Liver (tissue), 9 donors: Measurements from ENCODE around the gene STX1A. TPM values are rescaled to one million over a fixed set of nuclear protein-coding genes. Genes with fewer than 3 reads are reported as not detected.

Experiments
- DNase-seq: peaks from one replicate; pipeline ENCODE4 v3.0.0-alpha.2; 2017; ENCODE audit warnings: low spot score
- H3K27ac ChIP-seq, 2 donors: one replicate each; pipeline ENCODE4 v1.7.0; 2013; ENCODE audit warnings: inconsistent platforms in 2 of 2, low read length in 2 of 2, control low read depth in 1 of 2, low read depth in 1 of 2, mild to moderate bottlenecking in 1 of 2
- H3K27me3 ChIP-seq, 4 donors: one replicate each; pipeline versions ENCODE4 v1.6.1 to v1.7.0; 2013; ENCODE audit warnings: low read length in 3 of 4, inconsistent platforms in 1 of 4, mild to moderate bottlenecking in 1 of 4, moderate library complexity in 1 of 4; ENCODE audit not compliant: control insufficient read depth in 4 of 4, insufficient read depth in 4 of 4
- H3K36me3 ChIP-seq, 4 donors: one replicate each; pipeline versions ENCODE4 v1.6.1 to v1.7.0; 2013; ENCODE audit warnings: low read length in 3 of 4, mild to moderate bottlenecking in 3 of 4, low read depth in 1 of 4, moderate library complexity in 1 of 4; ENCODE audit not compliant: control insufficient read depth in 4 of 4, insufficient read depth in 3 of 4
- H3K4me1 ChIP-seq, 4 donors: one replicate each; pipeline versions ENCODE4 v1.6.1 to v1.7.0; 2013; ENCODE audit warnings: low read length in 3 of 4, mild to moderate bottlenecking in 3 of 4, moderate library complexity in 1 of 4; ENCODE audit not compliant: control insufficient read depth in 4 of 4, insufficient read depth in 4 of 4
- H3K4me3 ChIP-seq, 3 donors: one replicate each; pipeline versions ENCODE4 v1.6.1 to v1.7.0; 2013; ENCODE audit warnings: low read length in 3 of 3, control low read depth in 1 of 3, low read depth in 1 of 3, mild to moderate bottlenecking in 1 of 3
- H3K9ac ChIP-seq, 2 donors: one replicate each; pipeline ENCODE4 v1.7.0; 2013; ENCODE audit warnings: low read length in 2 of 2, mild to moderate bottlenecking in 2 of 2, moderate library complexity in 2 of 2, control low read depth in 1 of 2, low read depth in 1 of 2
- H3K9me3 ChIP-seq, 4 donors: one replicate each; pipeline versions ENCODE4 v1.6.1 to v1.7.0; 2013; ENCODE audit warnings: low read length in 3 of 4; ENCODE audit not compliant: control insufficient read depth in 4 of 4
- EGR1 ChIP-seq, 2 donors: IDR thresholded peaks; 2 replicates each; pipeline ENCODE4 v1.6.1; 2016 to 2018; ENCODE audit warnings: antibody characterized with exemption in 2 of 2, low read depth in 2 of 2
- FOXA1 ChIP-seq: IDR thresholded peaks from 2 replicates; pipeline ENCODE4 v1.6.1; 2016; ENCODE audit warnings: antibody characterized with exemption
- FOXA2 ChIP-seq: IDR thresholded peaks from 2 replicates; pipeline ENCODE4 v1.6.1; 2016; ENCODE audit warnings: antibody characterized with exemption
- GABPA ChIP-seq, 2 donors: IDR thresholded peaks in 1 of 2; conservative IDR thresholded peaks in 1 of 2; 2 replicates each; pipeline ENCODE4 v1.6.1; 2016; ENCODE audit warnings: antibody characterized with exemption in 2 of 2, mild to moderate bottlenecking in 1 of 2, moderate library complexity in 1 of 2
- JUND ChIP-seq, 2 donors: IDR thresholded peaks; 2 replicates each; pipeline ENCODE4 v1.6.1; 2016; ENCODE audit warnings: antibody characterized with exemption in 2 of 2
- NR2F2 ChIP-seq: IDR thresholded peaks from 2 replicates; pipeline ENCODE4 v1.6.1; 2016; ENCODE audit warnings: antibody characterized with exemption
- RAD21 ChIP-seq, 2 donors: IDR thresholded peaks; 2 replicates each; pipeline ENCODE4 v1.6.1; 2016; ENCODE audit warnings: antibody characterized with exemption in 2 of 2, mild to moderate bottlenecking in 2 of 2
- RXRA ChIP-seq, 2 donors: IDR thresholded peaks; 2 replicates each; pipeline ENCODE4 v1.6.1; 2017 to 2018; ENCODE audit warnings: antibody characterized with exemption in 2 of 2, mild to moderate bottlenecking in 1 of 2
- SP1 ChIP-seq: IDR thresholded peaks from 2 replicates; pipeline ENCODE4 v1.6.1; 2018; ENCODE audit warnings: antibody characterized with exemption, mild to moderate bottlenecking
- TAF1 ChIP-seq: conservative IDR thresholded peaks from 2 replicates; pipeline ENCODE4 v1.6.1; 2016; ENCODE audit warnings: antibody characterized with exemption, mild to moderate bottlenecking
- YY1 ChIP-seq: IDR thresholded peaks from 2 replicates; pipeline ENCODE4 v1.6.1; 2016; ENCODE audit warnings: antibody characterized with exemption, mild to moderate bottlenecking
- WGBS: extraction: QIAGEN DNeasy Blood & Tissue Kit; methylation state at CpG from one replicate; pipeline ENCODE4 v1.1.7; 2013; 5-methylcytosine and 5-hydroxymethylcytosine counted together
- polyA plus RNA-seq, 2 donors: library from polyadenylated mRNA; stranded (reverse) in 1 of 2; unstranded in 1 of 2; fragments of 200-250 nt in 1 of 2; fragments of >200 nt in 1 of 2; fragmentation: Nextera tagmentation in 1 of 2; extraction: Ambion mirVana in 1 of 2; gene quantifications; one replicate each; pipeline versions ENCODE4 v1.2.1 to v1.2.3, GENCODE V29; 2013 to 2015
- total RNA-seq, 2 donors: library from RNA; depleted of rRNA; stranded (reverse); fragments of >200 nt; gene quantifications; one replicate each; pipeline ENCODE4 v1.2.3, GENCODE V29; 2014
- TF ChIP-seq, protein P1 (sequence below): fragments of 150-350 bp; IDR thresholded peaks from 2 replicates; pipeline ENCODE4 v1.5.1; 2017; ENCODE audit warnings: improper control_type of control experiment, low read depth, low read length; ENCODE audit not compliant: missing input control
- TF ChIP-seq, protein P2 (sequence below): IDR thresholded peaks from 2 replicates; pipeline ENCODE4 v1.6.1; 2016; ENCODE audit warnings: antibody characterized with exemption
- TF ChIP-seq, protein P3 (sequence below): IDR thresholded peaks from 2 replicates; pipeline ENCODE4 v1.6.1; 2016; ENCODE audit warnings: antibody characterized with exemption, mild to moderate bottlenecking
- TF ChIP-seq, protein P4 (sequence below): IDR thresholded peaks from 2 replicates; pipeline ENCODE4 v1.6.1; 2016; ENCODE audit warnings: antibody characterized with exemption
- TF ChIP-seq, protein P5 (sequence below): IDR thresholded peaks from 2 replicates; pipeline ENCODE4 v1.6.1; 2016; ENCODE audit warnings: antibody characterized with exemption
- donor health status: healthy.
- donor health status: healthy.
- donor health status: healthy.
- donor health status: healthy.
- donor health status: healthy.

STX1A gene
- total and polyA plus RNA-seq, 4 donors, result 0.49 to 1.9 (median 1.1) TPM

DNA sequence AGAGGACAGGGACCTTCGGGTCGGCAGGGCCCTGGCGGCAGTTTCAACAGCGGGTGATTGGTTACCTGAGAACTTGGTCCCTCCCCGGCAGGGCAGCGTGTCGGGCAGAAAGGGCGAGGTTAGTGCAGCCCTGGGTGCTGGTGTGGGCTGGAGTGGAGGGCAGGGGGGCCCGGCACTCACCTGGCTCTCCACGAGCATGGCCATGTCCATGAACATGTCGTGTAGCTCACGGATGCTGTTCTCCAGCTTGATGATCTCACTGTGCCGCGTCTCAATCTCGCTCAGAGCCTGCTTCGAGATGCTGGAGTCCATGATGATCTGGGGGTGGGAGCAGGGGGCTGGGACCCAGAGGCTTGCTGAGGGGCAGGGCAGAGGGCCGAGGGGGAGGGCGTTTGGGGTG is 16.8 kb downstream of the STX1A start:
- no peak overlapping the region for H3K9ac ChIP-seq
- no peak overlapping the region for H3K27ac ChIP-seq
- no peak for DNase-seq
- TF ChIP-seq SP1 (no peak), RXRA (IDR thresholded peaks at IDR 0.05) (no peak), YY1 (no peak), FOXA2 (no peak)
- TF ChIP-seq, protein P1, sequence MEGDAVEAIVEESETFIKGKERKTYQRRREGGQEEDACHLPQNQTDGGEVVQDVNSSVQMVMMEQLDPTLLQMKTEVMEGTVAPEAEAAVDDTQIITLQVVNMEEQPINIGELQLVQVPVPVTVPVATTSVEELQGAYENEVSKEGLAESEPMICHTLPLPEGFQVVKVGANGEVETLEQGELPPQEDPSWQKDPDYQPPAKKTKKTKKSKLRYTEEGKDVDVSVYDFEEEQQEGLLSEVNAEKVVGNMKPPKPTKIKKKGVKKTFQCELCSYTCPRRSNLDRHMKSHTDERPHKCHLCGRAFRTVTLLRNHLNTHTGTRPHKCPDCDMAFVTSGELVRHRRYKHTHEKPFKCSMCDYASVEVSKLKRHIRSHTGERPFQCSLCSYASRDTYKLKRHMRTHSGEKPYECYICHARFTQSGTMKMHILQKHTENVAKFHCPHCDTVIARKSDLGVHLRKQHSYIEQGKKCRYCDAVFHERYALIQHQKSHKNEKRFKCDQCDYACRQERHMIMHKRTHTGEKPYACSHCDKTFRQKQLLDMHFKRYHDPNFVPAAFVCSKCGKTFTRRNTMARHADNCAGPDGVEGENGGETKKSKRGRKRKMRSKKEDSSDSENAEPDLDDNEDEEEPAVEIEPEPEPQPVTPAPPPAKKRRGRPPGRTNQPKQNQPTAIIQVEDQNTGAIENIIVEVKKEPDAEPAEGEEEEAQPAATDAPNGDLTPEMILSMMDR, result no peak
- TF ChIP-seq, protein P2, sequence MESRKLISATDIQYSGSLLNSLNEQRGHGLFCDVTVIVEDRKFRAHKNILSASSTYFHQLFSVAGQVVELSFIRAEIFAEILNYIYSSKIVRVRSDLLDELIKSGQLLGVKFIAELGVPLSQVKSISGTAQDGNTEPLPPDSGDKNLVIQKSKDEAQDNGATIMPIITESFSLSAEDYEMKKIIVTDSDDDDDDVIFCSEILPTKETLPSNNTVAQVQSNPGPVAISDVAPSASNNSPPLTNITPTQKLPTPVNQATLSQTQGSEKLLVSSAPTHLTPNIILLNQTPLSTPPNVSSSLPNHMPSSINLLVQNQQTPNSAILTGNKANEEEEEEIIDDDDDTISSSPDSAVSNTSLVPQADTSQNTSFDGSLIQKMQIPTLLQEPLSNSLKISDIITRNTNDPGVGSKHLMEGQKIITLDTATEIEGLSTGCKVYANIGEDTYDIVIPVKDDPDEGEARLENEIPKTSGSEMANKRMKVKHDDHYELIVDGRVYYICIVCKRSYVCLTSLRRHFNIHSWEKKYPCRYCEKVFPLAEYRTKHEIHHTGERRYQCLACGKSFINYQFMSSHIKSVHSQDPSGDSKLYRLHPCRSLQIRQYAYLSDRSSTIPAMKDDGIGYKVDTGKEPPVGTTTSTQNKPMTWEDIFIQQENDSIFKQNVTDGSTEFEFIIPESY, result no peak
- WGBS, result 95% methylated on average over 18 of the region's 18 CpGs
- no peaks in the 10 kb centered on the region for H3K27me3 ChIP-seq
- no peaks in the 10 kb centered on the region for H3K9me3 ChIP-seq
- no peaks in the 10 kb centered on the region for H3K4me1 ChIP-seq
- H3K36me3 ChIP-seq, result peaks cover under 1 to 22% (median 4%) of the 10 kb centered on the region in 4 donors
- no peak overlapping the region for H3K4me3 ChIP-seq

DNA sequence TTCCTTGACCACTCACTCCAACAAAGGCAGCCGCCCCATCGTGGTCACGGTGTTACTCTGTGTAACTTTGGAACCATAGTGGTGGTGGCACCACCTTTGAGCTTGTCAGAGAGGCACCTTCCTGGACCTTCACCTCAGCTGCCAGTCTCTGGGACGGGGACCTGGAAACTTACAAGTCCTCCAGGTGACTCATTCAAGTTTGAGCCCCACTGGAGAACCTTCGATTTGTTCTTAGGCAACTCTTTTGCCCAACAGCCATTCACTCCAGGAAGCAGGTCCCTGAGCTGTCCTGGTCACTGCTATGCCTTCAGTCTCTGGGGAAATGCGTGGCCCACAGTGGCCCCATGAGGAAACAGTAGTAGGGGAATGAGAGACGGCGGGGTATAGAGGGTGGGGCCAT is 17.2 kb downstream of the STX1A start:
- H3K4me1 ChIP-seq, result no peaks in the 10 kb centered on the region
- H3K9ac ChIP-seq, result no peak overlapping the region
- TF ChIP-seq RXRA (IDR thresholded peaks at IDR 0.05) (no peak), GABPA (IDR thresholded peaks at IDR 0.05 in 1 of 2, conservative IDR thresholded peaks at IDR 0.05 in 1 of 2) (no peak), JUND (IDR thresholded peaks at IDR 0.05) (no peak), FOXA2 (no peak), EGR1 (IDR thresholded peaks at IDR 0.05; ENCODE audit: low read depth in 2 of 2) (no peak), TAF1 (no peak), FOXA1 (no peak), RAD21 (IDR thresholded peaks at IDR 0.05) (no peak), SP1 (no peak), NR2F2 (no peak)
- TF ChIP-seq, protein P3, sequence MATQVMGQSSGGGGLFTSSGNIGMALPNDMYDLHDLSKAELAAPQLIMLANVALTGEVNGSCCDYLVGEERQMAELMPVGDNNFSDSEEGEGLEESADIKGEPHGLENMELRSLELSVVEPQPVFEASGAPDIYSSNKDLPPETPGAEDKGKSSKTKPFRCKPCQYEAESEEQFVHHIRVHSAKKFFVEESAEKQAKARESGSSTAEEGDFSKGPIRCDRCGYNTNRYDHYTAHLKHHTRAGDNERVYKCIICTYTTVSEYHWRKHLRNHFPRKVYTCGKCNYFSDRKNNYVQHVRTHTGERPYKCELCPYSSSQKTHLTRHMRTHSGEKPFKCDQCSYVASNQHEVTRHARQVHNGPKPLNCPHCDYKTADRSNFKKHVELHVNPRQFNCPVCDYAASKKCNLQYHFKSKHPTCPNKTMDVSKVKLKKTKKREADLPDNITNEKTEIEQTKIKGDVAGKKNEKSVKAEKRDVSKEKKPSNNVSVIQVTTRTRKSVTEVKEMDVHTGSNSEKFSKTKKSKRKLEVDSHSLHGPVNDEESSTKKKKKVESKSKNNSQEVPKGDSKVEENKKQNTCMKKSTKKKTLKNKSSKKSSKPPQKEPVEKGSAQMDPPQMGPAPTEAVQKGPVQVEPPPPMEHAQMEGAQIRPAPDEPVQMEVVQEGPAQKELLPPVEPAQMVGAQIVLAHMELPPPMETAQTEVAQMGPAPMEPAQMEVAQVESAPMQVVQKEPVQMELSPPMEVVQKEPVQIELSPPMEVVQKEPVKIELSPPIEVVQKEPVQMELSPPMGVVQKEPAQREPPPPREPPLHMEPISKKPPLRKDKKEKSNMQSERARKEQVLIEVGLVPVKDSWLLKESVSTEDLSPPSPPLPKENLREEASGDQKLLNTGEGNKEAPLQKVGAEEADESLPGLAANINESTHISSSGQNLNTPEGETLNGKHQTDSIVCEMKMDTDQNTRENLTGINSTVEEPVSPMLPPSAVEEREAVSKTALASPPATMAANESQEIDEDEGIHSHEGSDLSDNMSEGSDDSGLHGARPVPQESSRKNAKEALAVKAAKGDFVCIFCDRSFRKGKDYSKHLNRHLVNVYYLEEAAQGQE, result no peak
- TF ChIP-seq, protein P2, result no peak
- TF ChIP-seq, protein P4, sequence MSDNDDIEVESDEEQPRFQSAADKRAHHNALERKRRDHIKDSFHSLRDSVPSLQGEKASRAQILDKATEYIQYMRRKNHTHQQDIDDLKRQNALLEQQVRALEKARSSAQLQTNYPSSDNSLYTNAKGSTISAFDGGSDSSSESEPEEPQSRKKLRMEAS, result no peak
- TF ChIP-seq, protein P5, sequence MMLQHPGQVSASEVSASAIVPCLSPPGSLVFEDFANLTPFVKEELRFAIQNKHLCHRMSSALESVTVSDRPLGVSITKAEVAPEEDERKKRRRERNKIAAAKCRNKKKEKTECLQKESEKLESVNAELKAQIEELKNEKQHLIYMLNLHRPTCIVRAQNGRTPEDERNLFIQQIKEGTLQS, result no peak
- H3K27ac ChIP-seq, result no peak overlapping the region
- WGBS, result 90% methylated on average over 8 of the region's 8 CpGs
- peaks cover 2 to 26% (median 6%) of the 10 kb centered on the region in 4 donors for H3K36me3 ChIP-seq
- DNase-seq, result no peak
- H3K9me3 ChIP-seq, result no peaks in the 10 kb centered on the region
- H3K4me3 ChIP-seq, result no peak overlapping the region
- H3K27me3 ChIP-seq, result no peaks in the 10 kb centered on the region
